GM12875 (cell line): ENCODE measurements around the gene TRIM65.

Source experiments
- H3K4me3 ChIP-seq: one replicate; pipeline ENCODE4 v1.5.1; 2011; ENCODE audit warnings: low read depth, low read length, control low read depth
- CTCF ChIP-seq: IDR thresholded peaks from 2 replicates; pipeline ENCODE4 v1.5.1; 2011; ENCODE audit warnings: low read depth, mild to moderate bottlenecking, control low read depth, inconsistent platforms, low read length, moderate library complexity, borderline replicate concordance; ENCODE audit not compliant: insufficient read depth

TRIM65 gene

GRCh38 chr17:75901727-75902126 is 5.0 kb upstream of the TRIM65 start:
- no peak for TF ChIP-seq CTCF
- no peak overlapping the region for H3K4me3 ChIP-seq

- H3K4me3 ChIP-seq: no peak overlapping the region
- TF ChIP-seq CTCF: no peak
These were observed 4.2 kb upstream of the TRIM65 start for GRCh38 chr17:75900691-75901533.

- TF ChIP-seq CTCF: no peak
- no peak overlapping the region for H3K4me3 ChIP-seq
These were observed 3.2 kb upstream of the TRIM65 start for GRCh38 chr17:75899767-75900468.

GRCh38 chr17:75899353-75899752 is 2.6 kb upstream of the TRIM65 start:
- H3K4me3 ChIP-seq: no peak overlapping the region
- TF ChIP-seq CTCF: no peak

- H3K4me3 ChIP-seq: no peak overlapping the region
These were observed 2.0 kb upstream of the TRIM65 start for GRCh38 chr17:75898791-75899190.

GRCh38 chr17:75898065-75898464 is 1.3 kb upstream of the TRIM65 start:
- H3K4me3 ChIP-seq: no peak overlapping the region
- TF ChIP-seq CTCF: no peak

More at GRCh38 chr17:75898791-75899190, 2.0 kb upstream of the TRIM65 start:
- no peak for TF ChIP-seq CTCF
